ENCODE results near the gene CNN3. TPM values are rescaled to one million over a fixed set of nuclear protein-coding genes. Genes with fewer than 3 reads are reported as not detected.

CNN3 gene
- polyA plus RNA-seq, 1 of the 3 experiments (the other 2 are of a cell fraction) = 204 TPM

- Histone ChIP-seq H3K79me2 (ENCODE audit: insufficient read depth) (no peaks in the 10 kb centered on the region), H3K9me3 (no peaks in the 10 kb centered on the region), H3F3A (replicated peaks; ENCODE audit: insufficient read depth) (no peaks in the 10 kb centered on the region), H3K27ac (ENCODE audit: low read depth in 2 of 2, low read length in 1 of 2) (no peak overlapping the region), H3K36me3 (replicated peaks in 1 of 2; ENCODE audit: control insufficient read depth in 1 of 2, insufficient read depth in 2 of 2, low read length in 1 of 2) (no peaks in the 10 kb centered on the region), H2AFZ (ENCODE audit: low read depth) (no peak overlapping the region), H3K4me2 (no peak overlapping the region), H3K4me1 (ENCODE audit: control insufficient read depth in 1 of 2, insufficient read depth in 2 of 2, low read depth in 1 of 2, low read length in 1 of 2) (peaks cover 0 to 8% of the 10 kb centered on the region in 2 experiments; a peak in 1 of 4 replicates), H3K27me3 (ENCODE audit: insufficient read depth) (no peaks in the 10 kb centered on the region), H3K4me3 (ENCODE audit: low read depth in 2 of 2, low read length in 1 of 2) (no peak overlapping the region), H3K9ac (no peak overlapping the region), H4K20me1 (ENCODE audit: insufficient read depth) (no peaks in the 10 kb centered on the region), H3K9me2 (no peaks in the 10 kb centered on the region)
- TF ChIP-seq GABPA (IDR thresholded peaks at IDR 0.05; ENCODE audit: low read depth) = no peak
- WGBS (ENCODE audit: low lambda C conversion rate) = 97% methylated on average over 7 of the region's 7 CpGs
- DNase-seq = no peak
- CTCF ChIA-PET = interaction anchor here (0.9 to 1.8 kb wide), 4 partner anchors 27 to 82 kb away, joined by 3 to 8 read pairs (median 4); no protein-coding TSS in a partner anchor
- POLR2A ChIA-PET = no interaction called here
These were observed 34.7 kb upstream of the CNN3 start for GRCh38 chr1:94961582-94961981.

DNA sequence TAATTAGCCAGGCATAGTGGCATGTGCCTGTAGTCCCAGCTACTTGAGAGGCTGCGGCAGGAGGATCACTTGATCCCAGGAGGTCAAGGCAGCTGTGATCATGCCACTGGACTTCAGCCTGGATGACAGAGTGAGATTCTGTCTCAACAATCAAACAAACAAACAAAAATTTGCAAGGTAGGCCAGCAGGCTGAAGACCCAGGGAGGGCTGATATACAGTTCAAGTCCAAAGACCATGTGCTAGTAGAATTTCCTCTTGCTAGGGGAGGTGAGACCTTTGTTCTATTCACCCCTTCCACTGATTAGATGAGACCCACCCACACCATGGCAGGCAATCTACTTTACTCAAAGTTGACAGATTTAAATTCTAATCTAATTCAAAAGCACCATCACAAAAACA, 31.2 kb upstream of the CNN3 start:
- CTCF ChIA-PET = interaction anchor here (0.6 to 1.6 kb wide), 2 partner anchors 85 to 630 kb away, joined by 3 read pairs; no protein-coding TSS in a partner anchor
- TF ChIP-seq CHD2 (IDR thresholded peaks at IDR 0.05; ENCODE audit: low read length, partially characterized antibody) = no peak
- TF ChIP-seq FOXJ3 (CRISPR knock-in tag; IDR thresholded peaks at IDR 0.05) = no peak
- H2AFZ ChIP-seq (ENCODE audit: low read depth) = no peak overlapping the region
- H3K27ac ChIP-seq (ENCODE audit: low read depth in 2 of 2, low read length in 1 of 2) = peak overlapping the region in 1 of 2 experiments; percentile 64; a peak in 1 of 4 replicates
- H3K4me1 ChIP-seq (ENCODE audit: control insufficient read depth in 1 of 2, insufficient read depth in 2 of 2, low read depth in 1 of 2, low read length in 1 of 2) = peaks cover 0 to 18% of the 10 kb centered on the region in 2 experiments; a peak in 1 of 4 replicates
- no peaks in the 10 kb centered on the region for H3K9me3 ChIP-seq
- no peaks in the 10 kb centered on the region for H3K36me3 ChIP-seq (replicated peaks in 1 of 2; ENCODE audit: control insufficient read depth in 1 of 2, insufficient read depth in 2 of 2, low read length in 1 of 2)
- no peaks in the 10 kb centered on the region for H3K79me2 ChIP-seq (ENCODE audit: insufficient read depth)
- H3K4me3 ChIP-seq (ENCODE audit: low read depth in 2 of 2, low read length in 1 of 2) = no peak overlapping the region
- no peak for DNase-seq
- 73% methylated on average over 1 of the region's 1 CpG for WGBS (ENCODE audit: low lambda C conversion rate)
- POLR2A ChIA-PET = no interaction called here
- no peak overlapping the region for H3K4me2 ChIP-seq
- no peaks in the 10 kb centered on the region for H3F3A ChIP-seq (replicated peaks; ENCODE audit: insufficient read depth)
- H3K9ac ChIP-seq = no peak overlapping the region
- H4K20me1 ChIP-seq (ENCODE audit: insufficient read depth) = no peaks in the 10 kb centered on the region
- no peaks in the 10 kb centered on the region for H3K9me2 ChIP-seq
- H3K27me3 ChIP-seq (ENCODE audit: insufficient read depth) = no peaks in the 10 kb centered on the region

GRCh38 chr1:94955767-94956632, 29.1 kb upstream of the CNN3 start:
- no peak overlapping the region for H2AFZ ChIP-seq (ENCODE audit: low read depth)
- no peaks in the 10 kb centered on the region for H3K27me3 ChIP-seq (ENCODE audit: insufficient read depth)
- no peak overlapping the region for H3K9ac ChIP-seq
- H3K36me3 ChIP-seq (replicated peaks in 1 of 2; ENCODE audit: control insufficient read depth in 1 of 2, insufficient read depth in 2 of 2, low read length in 1 of 2) = no peaks in the 10 kb centered on the region
- H3K79me2 ChIP-seq (ENCODE audit: insufficient read depth) = no peaks in the 10 kb centered on the region
- H3F3A ChIP-seq (replicated peaks; ENCODE audit: insufficient read depth) = no peaks in the 10 kb centered on the region
- no peaks in the 10 kb centered on the region for H4K20me1 ChIP-seq (ENCODE audit: insufficient read depth)
- peak overlapping the region in 1 of 2 experiments; percentile 47; a peak in 1 of 4 replicates for H3K27ac ChIP-seq (ENCODE audit: low read depth in 2 of 2, low read length in 1 of 2)
- TF ChIP-seq TCF12 (IDR thresholded peaks at IDR 0.05) = no peak
- no peak for TF ChIP-seq YY1 (IDR thresholded peaks at IDR 0.05; ENCODE audit: low read depth)
- TF ChIP-seq, protein P1, sequence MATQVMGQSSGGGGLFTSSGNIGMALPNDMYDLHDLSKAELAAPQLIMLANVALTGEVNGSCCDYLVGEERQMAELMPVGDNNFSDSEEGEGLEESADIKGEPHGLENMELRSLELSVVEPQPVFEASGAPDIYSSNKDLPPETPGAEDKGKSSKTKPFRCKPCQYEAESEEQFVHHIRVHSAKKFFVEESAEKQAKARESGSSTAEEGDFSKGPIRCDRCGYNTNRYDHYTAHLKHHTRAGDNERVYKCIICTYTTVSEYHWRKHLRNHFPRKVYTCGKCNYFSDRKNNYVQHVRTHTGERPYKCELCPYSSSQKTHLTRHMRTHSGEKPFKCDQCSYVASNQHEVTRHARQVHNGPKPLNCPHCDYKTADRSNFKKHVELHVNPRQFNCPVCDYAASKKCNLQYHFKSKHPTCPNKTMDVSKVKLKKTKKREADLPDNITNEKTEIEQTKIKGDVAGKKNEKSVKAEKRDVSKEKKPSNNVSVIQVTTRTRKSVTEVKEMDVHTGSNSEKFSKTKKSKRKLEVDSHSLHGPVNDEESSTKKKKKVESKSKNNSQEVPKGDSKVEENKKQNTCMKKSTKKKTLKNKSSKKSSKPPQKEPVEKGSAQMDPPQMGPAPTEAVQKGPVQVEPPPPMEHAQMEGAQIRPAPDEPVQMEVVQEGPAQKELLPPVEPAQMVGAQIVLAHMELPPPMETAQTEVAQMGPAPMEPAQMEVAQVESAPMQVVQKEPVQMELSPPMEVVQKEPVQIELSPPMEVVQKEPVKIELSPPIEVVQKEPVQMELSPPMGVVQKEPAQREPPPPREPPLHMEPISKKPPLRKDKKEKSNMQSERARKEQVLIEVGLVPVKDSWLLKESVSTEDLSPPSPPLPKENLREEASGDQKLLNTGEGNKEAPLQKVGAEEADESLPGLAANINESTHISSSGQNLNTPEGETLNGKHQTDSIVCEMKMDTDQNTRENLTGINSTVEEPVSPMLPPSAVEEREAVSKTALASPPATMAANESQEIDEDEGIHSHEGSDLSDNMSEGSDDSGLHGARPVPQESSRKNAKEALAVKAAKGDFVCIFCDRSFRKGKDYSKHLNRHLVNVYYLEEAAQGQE (IDR thresholded peaks at IDR 0.05; ENCODE audit: low read depth, low read length) = no peak
- TF ChIP-seq IRF3 (IDR thresholded peaks at IDR 0.05; ENCODE audit: low read depth, low read length) = no peak
- TF ChIP-seq EP300 (IDR thresholded peaks at IDR 0.05; ENCODE audit: borderline replicate concordance in 1 of 2, low read depth in 1 of 2, low read length in 1 of 2) = no peak
- no peak for TF ChIP-seq CHD2 (IDR thresholded peaks at IDR 0.05; ENCODE audit: low read length, partially characterized antibody)
- TF ChIP-seq SIN3A (IDR thresholded peaks at IDR 0.05; ENCODE audit: borderline replicate concordance, low read depth, low read length) = no peak
- TF ChIP-seq FOSL2 (IDR thresholded peaks at IDR 0.05; ENCODE audit: borderline replicate concordance, low read depth) = no peak
- CTCF ChIA-PET = interaction anchor here (1.5 kb wide), 1 partner anchor 149 kb away, joined by 3 read pairs; no protein-coding TSS in a partner anchor
- H3K4me2 ChIP-seq = no peak overlapping the region
- POLR2A ChIA-PET = no interaction called here
- 86% methylated on average over 6 of the region's 6 CpGs for WGBS (ENCODE audit: low lambda C conversion rate)
- H3K4me3 ChIP-seq (ENCODE audit: low read depth in 2 of 2, low read length in 1 of 2) = no peak overlapping the region
- no peaks in the 10 kb centered on the region for H3K9me3 ChIP-seq
- peaks cover 0 to 28% of the 10 kb centered on the region in 2 experiments; a peak in 2 of 4 replicates for H3K4me1 ChIP-seq (ENCODE audit: control insufficient read depth in 1 of 2, insufficient read depth in 2 of 2, low read depth in 1 of 2, low read length in 1 of 2)
- no peaks in the 10 kb centered on the region for H3K9me2 ChIP-seq
- DNase-seq = no peak
